K562 (cell line): Measurements from ENCODE around the gene LTBR. TPM values are rescaled to one million over a fixed set of nuclear protein-coding genes. Genes with fewer than 3 reads are reported as not detected.

Source experiments
- BCOR ChIP-seq: fragments of 450-650 bp; IDR thresholded peaks from 2 replicates; pipeline ENCODE4 v1.6.1; 2016
- CAMTA2 ChIP-seq: fragments of 250-450 bp; sonication (Bioruptor Pico); conservative IDR thresholded peaks from 2 replicates; pipeline ENCODE4 v1.5.1; 2022
- CBFA2T2 ChIP-seq: fragments of 450-650 bp; conservative IDR thresholded peaks from 2 replicates; pipeline ENCODE4 v1.6.1; 2017; ENCODE audit warnings: mild to moderate bottlenecking
- ETV1 ChIP-seq: fragments of 450-650 bp; conservative IDR thresholded peaks from 2 replicates; pipeline ENCODE4 v1.6.1; 2016; ENCODE audit warnings: missing genetic modification characterization, control low read depth, low read depth, missing compliant biosample characterization
- GABPB1 ChIP-seq: sonication (generic); formaldehyde crosslinking; IDR thresholded peaks from 2 replicates; pipeline ENCODE4 v1.8.0; 2022; ENCODE audit warnings: mild to moderate bottlenecking, missing genetic modification reagents
- HOMEZ ChIP-seq: fragments of 250-450 bp; sonication (Bioruptor Pico); IDR thresholded peaks from 2 replicates; pipeline ENCODE4 v1.4.0; 2020; ENCODE audit warnings: mild to moderate bottlenecking, moderate library complexity
- KHSRP ChIP-seq: fragments of 450-650 bp; IDR thresholded peaks from 2 replicates; pipeline ENCODE4 v1.6.1; 2017
- LEF1 ChIP-seq: fragments of 450-650 bp; IDR thresholded peaks from 2 replicates; pipeline ENCODE4 v1.6.1; 2016; ENCODE audit warnings: mild to moderate bottlenecking
- NUFIP1 ChIP-seq: fragments of 450-650 bp; IDR thresholded peaks from 2 replicates; pipeline ENCODE4 v1.6.1; 2018; ENCODE audit not compliant: partially characterized antibody
- RERE ChIP-seq: sonication (generic); formaldehyde crosslinking; IDR thresholded peaks from 2 replicates; pipeline ENCODE4 v1.8.0; 2023; ENCODE audit warnings: missing genetic modification reagents, mild to moderate bottlenecking, borderline replicate concordance
- SPI1 ChIP-seq: IDR thresholded peaks from 2 replicates; pipeline ENCODE4 v1.6.1; 2011; ENCODE audit warnings: low read depth, low read length, control low read depth, borderline replicate concordance
- TAF1 ChIP-seq: IDR thresholded peaks from 2 replicates; pipeline ENCODE4 v1.6.1; 2011; ENCODE audit warnings: mild to moderate bottlenecking, low read length, moderate library complexity; ENCODE audit not compliant: insufficient read depth, control insufficient read depth, severe bottlenecking; ENCODE audit errors: extremely low read depth
- ZBED1 ChIP-seq: IDR thresholded peaks from 2 replicates; pipeline ENCODE4 v1.6.1; 2014
- ZBTB1 ChIP-seq: sonication (generic); formaldehyde crosslinking; IDR thresholded peaks from 2 replicates; pipeline ENCODE4 v1.8.1; 2023; ENCODE audit warnings: missing genetic modification reagents, low read depth, mild to moderate bottlenecking, borderline replicate concordance
- ZNF717 ChIP-seq: fragments of 250-450 bp; sonication (Bioruptor Pico); IDR thresholded peaks from 2 replicates; pipeline ENCODE4 v1.5.0; 2021
- ZNF79 ChIP-seq: fragments of 250-450 bp; sonication (Bioruptor Pico); IDR thresholded peaks from 2 replicates; pipeline ENCODE4 v1.4.0; 2020; ENCODE audit warnings: low read depth, mild to moderate bottlenecking, moderate library complexity
- polyA plus RNA-seq, 8 experiments: library from polyadenylated mRNA; depleted of rRNA in 4 of 8; stranded (reverse) in 5 of 8; unstranded in 3 of 8; fragments of >200 nt; fragmentation: Nextera tagmentation in 2 of 8; fragmentation: Illumina TruSeq in 1 of 8; extraction: Ambion mirVana in 2 of 8; extraction: Trizol in 1 of 8; gene quantifications; 2 replicates each; pipeline versions ENCODE4 v1.2.1 to v1.2.3, GENCODE V29; 2011 to 2014; ENCODE audit warnings: inconsistent platforms in 1 of 8, missing spikeins in 1 of 8
- total RNA-seq, 7 experiments: library from RNA; depleted of rRNA in 6 of 7; stranded (reverse); fragments of >200 nt in 6 of 7; fragmentation: Illumina TruSeq in 2 of 7; extraction: Trizol in 2 of 7; gene quantifications; 2 replicates each; pipeline versions ENCODE4 v1.2.1 to v1.2.3, GENCODE V29; 2011 to 2021; ENCODE audit warnings: low replicate concordance in 1 of 7
- TF ChIP-seq, protein P1 (sequence below), 3 experiments: fragments of 200-800 bp in 1 of 3; fragments of 250-450 bp in 1 of 3; fragments of 450-650 bp in 1 of 3; sonication (Bioruptor Pico) in 1 of 3; sonication (Bioruptor generic) in 1 of 3; formaldehyde crosslinking in 1 of 3; IDR thresholded peaks; 2 replicates each; pipeline versions ENCODE4 v1.6.1 to v1.8.0; 2016 to 2022; ENCODE audit warnings: mild to moderate bottlenecking in 2 of 3, missing genetic modification characterization in 2 of 3, missing compliant biosample characterization in 1 of 3, moderate library complexity in 1 of 3

The LTBR gene
- total and polyA plus RNA-seq, 9 of the 15 experiments (the other 6 are each of a cell fraction or from before 2014, with no cell fraction given), result 0.96 to 69.0 (median 35.3) TPM

DNA sequence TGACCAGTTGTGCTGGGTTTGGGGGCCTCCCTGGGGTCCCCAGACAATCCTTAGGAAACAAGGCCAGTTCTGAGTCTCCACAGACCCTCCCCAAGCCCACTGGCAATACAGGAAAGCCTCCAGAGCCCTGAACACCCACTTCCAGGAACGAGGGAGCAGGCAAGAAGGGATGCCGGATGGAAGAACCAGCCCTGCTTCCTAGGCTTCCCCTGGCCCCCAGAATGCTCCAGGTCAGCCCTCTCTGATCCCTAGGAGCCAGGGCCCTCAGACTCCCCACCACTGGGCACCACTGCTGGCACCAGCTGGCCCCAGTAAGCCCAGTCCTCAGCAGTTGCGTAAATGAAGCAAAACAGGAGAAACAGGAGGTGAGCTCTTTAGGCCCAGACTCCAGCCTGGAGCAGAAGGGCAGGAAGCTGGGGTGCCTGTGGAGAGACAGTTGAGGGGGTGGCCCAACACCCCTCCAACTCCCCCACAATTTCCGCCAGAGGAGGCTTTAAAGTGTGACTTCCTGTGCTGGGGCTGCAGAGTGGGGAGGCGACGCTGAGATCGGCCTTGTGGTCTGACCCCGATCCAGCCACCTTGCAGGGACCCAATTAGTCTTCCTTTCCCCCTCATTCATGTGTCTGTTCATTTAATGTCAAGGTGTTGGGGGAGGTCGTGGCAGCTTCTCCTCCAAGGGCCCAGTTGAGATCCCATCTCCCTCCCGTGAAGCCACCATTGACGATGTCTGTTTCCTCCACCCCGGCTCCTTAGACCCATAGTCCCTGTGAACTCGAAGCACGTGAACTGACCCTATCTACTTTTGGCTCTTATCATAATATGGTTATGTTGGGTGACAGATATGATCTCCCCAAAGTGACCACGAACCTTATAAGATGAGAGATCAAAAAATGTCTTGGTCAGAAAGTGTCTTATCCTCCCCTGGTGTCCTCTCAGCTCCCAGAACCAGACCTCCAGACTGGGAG is 46.8 kb upstream of the LTBR start (continued):
- TF ChIP-seq ZNF717 (CRISPR knock-in tag) (no peak), HOMEZ (CRISPR knock-in tag) (no peak), CBFA2T2 (0 out of 2 replicates have a peak, but pooled peaks have one; percentile 4), KHSRP (no peak), SPI1 (0 out of 2 replicates have a peak, but pooled peaks have one; percentile 30), ETV1 (tag) (peak; percentile 72), RERE (CRISPR knock-in tag) (no peak), CAMTA2 (CRISPR knock-in tag) (no peak), GABPB1 (peak; percentile 64), NUFIP1 (no peak), ZNF79 (CRISPR knock-in tag) (no peak), TAF1 (peak; percentile 55), ZBED1 (no peak), LEF1 (no peak), ZBTB1 (0 out of 2 replicates have a peak, but pooled peaks have one; percentile 26), BCOR (no peak)
- TF ChIP-seq, protein P1, sequence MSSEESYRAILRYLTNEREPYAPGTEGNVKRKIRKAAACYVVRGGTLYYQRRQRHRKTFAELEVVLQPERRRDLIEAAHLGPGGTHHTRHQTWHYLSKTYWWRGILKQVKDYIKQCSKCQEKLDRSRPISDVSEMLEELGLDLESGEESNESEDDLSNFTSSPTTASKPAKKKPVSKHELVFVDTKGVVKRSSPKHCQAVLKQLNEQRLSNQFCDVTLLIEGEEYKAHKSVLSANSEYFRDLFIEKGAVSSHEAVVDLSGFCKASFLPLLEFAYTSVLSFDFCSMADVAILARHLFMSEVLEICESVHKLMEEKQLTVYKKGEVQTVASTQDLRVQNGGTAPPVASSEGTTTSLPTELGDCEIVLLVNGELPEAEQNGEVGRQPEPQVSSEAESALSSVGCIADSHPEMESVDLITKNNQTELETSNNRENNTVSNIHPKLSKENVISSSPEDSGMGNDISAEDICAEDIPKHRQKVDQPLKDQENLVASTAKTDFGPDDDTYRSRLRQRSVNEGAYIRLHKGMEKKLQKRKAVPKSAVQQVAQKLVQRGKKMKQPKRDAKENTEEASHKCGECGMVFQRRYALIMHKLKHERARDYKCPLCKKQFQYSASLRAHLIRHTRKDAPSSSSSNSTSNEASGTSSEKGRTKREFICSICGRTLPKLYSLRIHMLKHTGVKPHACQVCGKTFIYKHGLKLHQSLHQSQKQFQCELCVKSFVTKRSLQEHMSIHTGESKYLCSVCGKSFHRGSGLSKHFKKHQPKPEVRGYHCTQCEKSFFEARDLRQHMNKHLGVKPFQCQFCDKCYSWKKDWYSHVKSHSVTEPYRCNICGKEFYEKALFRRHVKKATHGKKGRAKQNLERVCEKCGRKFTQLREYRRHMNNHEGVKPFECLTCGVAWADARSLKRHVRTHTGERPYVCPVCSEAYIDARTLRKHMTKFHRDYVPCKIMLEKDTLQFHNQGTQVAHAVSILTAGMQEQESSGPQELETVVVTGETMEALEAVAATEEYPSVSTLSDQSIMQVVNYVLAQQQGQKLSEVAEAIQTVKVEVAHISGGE (CRISPR knock-in tag; IDR thresholded peaks at IDR 0.05), result no peak
